Tibial nerve (tissue), 3 donors: ENCODE data around the gene VGLL4.

Experiments
- POLR2A ChIP-seq, 2 donors: fragments of 450-650 bp; IDR thresholded peaks; one replicate each; pipeline ENCODE4 v1.6.1; 2017; ENCODE audit warnings: antibody characterized with exemption in 2 of 2, mild to moderate bottlenecking in 2 of 2, moderate library complexity in 2 of 2
- TF ChIP-seq, protein P1 (sequence below), 5 experiments: fragments of 200-600 bp in 3 of 5; fragments of 450-650 bp in 2 of 5; sonication (generic) in 3 of 5; IDR thresholded peaks; one replicate each; pipeline ENCODE4 v1.5.1; 2016 to 2019; ENCODE audit warnings: antibody characterized with exemption in 5 of 5, mild to moderate bottlenecking in 3 of 5, moderate library complexity in 2 of 5

DNA sequence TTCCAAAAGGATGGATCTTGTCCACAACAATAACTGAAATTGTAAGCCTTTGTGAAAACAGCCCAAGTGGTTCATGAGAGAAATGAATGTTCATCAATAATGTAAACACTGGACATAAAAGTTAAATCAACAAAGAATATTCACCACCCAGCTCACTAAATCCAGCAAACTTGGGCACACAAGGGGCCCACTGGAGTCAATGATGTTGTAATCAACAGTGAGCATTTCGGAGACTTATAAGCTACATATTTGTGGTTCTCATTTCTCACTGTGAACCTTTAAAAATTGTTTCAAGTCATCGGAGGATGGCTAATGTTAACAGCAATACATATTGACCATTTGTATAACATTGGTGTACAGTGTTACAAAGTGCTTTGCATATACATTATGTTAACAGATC, 63.1 kb downstream of the VGLL4 start:
- TF ChIP-seq, protein P1, sequence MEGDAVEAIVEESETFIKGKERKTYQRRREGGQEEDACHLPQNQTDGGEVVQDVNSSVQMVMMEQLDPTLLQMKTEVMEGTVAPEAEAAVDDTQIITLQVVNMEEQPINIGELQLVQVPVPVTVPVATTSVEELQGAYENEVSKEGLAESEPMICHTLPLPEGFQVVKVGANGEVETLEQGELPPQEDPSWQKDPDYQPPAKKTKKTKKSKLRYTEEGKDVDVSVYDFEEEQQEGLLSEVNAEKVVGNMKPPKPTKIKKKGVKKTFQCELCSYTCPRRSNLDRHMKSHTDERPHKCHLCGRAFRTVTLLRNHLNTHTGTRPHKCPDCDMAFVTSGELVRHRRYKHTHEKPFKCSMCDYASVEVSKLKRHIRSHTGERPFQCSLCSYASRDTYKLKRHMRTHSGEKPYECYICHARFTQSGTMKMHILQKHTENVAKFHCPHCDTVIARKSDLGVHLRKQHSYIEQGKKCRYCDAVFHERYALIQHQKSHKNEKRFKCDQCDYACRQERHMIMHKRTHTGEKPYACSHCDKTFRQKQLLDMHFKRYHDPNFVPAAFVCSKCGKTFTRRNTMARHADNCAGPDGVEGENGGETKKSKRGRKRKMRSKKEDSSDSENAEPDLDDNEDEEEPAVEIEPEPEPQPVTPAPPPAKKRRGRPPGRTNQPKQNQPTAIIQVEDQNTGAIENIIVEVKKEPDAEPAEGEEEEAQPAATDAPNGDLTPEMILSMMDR (IDR thresholded peaks at IDR 0.05) = no peak
- TF ChIP-seq POLR2A (IDR thresholded peaks at IDR 0.05) = no peak
